Gastrocnemius medialis (tissue), 4 donors: Measurements from ENCODE around the gene SESTD1.

Experiments
- CTCF ChIP-seq, 5 experiments: fragments of 450-650 bp in 3 of 5; fragments of 200-600 bp in 2 of 5; sonication (generic) in 2 of 5; IDR thresholded peaks in 4 of 5; conservative IDR thresholded peaks in 1 of 5; 1 replicate in 4 of 5; 2 replicates in 1 of 5; pipeline ENCODE4 v1.5.1; 2016 to 2019; ENCODE audit warnings: antibody characterized with exemption in 5 of 5, mild to moderate bottlenecking in 3 of 5, moderate library complexity in 3 of 5
- POLR2A ChIP-seq, 2 donors: fragments of 450-650 bp; IDR thresholded peaks; one replicate each; pipeline ENCODE4 v1.6.1; 2017; ENCODE audit warnings: antibody characterized with exemption in 2 of 2, mild to moderate bottlenecking in 2 of 2, moderate library complexity in 2 of 2

GRCh38 chr2:179107737-179108136 is 156.9 kb downstream of the SESTD1 start:
- TF ChIP-seq CTCF (IDR thresholded peaks at IDR 0.05 in 4 of 5, conservative IDR thresholded peaks at IDR 0.05 in 1 of 5) (no peak), POLR2A (IDR thresholded peaks at IDR 0.05) (no peak)
